WTC11 (cell line): ENCODE results near the gene GCNT4.

Experiments used
- FOXK1 ChIP-seq: sonication (generic); formaldehyde crosslinking; IDR thresholded peaks from 2 replicates; pipeline ENCODE4 v1.8.0; 2022; ENCODE audit warnings: mild to moderate bottlenecking, moderate library complexity, missing genetic modification reagents
- JUN ChIP-seq: sonication (generic); formaldehyde crosslinking; IDR thresholded peaks from 2 replicates; pipeline ENCODE4 v1.8.0; 2023; ENCODE audit warnings: mild to moderate bottlenecking, missing genetic modification reagents
- RELA ChIP-seq: sonication (generic); formaldehyde crosslinking; IDR thresholded peaks from 2 replicates; pipeline ENCODE4 v1.8.1; 2022; ENCODE audit warnings: missing genetic modification reagents, mild to moderate bottlenecking, borderline replicate concordance
- TF ChIP-seq, protein P1 (sequence below): fragments of 200-600 bp; IDR thresholded peaks from 2 replicates; pipeline ENCODE4 v1.8.0; 2022; ENCODE audit warnings: antibody characterized with exemption
- TF ChIP-seq, protein P2 (sequence below): sonication (generic); formaldehyde crosslinking; IDR thresholded peaks from 2 replicates; pipeline ENCODE4 v1.8.0; 2022; ENCODE audit warnings: missing genetic modification reagents
- TF ChIP-seq, protein P3 (sequence below): sonication (generic); formaldehyde crosslinking; IDR thresholded peaks from 2 replicates; pipeline ENCODE4 v1.8.1; 2022; ENCODE audit warnings: low read depth, missing genetic modification reagents, borderline replicate concordance
- TF ChIP-seq, protein P4 (sequence below): sonication (generic); formaldehyde crosslinking; IDR thresholded peaks from 2 replicates; pipeline ENCODE4 v1.8.1; 2023; ENCODE audit warnings: mild to moderate bottlenecking, missing genetic modification reagents, moderate library complexity

DNA sequence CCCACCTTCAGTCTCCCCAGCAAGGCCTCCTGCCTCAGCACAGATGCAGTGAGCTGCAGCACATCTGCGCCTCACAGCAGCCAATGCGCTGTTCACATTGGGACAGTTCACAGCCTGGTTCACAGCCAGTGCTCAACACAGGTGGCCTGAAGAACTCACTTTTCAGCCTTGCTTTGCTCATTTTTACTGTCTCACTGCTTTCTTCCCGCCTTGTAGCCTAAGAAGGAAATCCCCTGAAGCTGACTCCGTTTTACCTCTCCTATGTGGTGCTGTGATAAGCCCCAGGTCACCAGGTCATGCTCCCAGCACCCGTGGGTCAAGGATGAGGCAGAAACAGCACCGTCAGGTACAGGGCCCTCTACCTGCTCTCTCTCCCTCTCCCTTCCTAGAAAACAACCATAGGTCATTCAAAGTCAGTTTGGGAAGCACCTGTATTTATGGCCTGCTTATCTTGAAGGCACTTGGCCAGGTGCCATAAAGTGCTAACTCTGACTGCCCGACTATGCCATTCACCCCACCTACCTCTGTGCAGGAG is 1.1 kb downstream of the GCNT4 start:
- TF ChIP-seq, protein P1, sequence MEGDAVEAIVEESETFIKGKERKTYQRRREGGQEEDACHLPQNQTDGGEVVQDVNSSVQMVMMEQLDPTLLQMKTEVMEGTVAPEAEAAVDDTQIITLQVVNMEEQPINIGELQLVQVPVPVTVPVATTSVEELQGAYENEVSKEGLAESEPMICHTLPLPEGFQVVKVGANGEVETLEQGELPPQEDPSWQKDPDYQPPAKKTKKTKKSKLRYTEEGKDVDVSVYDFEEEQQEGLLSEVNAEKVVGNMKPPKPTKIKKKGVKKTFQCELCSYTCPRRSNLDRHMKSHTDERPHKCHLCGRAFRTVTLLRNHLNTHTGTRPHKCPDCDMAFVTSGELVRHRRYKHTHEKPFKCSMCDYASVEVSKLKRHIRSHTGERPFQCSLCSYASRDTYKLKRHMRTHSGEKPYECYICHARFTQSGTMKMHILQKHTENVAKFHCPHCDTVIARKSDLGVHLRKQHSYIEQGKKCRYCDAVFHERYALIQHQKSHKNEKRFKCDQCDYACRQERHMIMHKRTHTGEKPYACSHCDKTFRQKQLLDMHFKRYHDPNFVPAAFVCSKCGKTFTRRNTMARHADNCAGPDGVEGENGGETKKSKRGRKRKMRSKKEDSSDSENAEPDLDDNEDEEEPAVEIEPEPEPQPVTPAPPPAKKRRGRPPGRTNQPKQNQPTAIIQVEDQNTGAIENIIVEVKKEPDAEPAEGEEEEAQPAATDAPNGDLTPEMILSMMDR: no peak
- TF ChIP-seq FOXK1 (CRISPR knock-in tag) (no peak), JUN (CRISPR knock-in tag) (no peak), RELA (CRISPR knock-in tag) (no peak)
- TF ChIP-seq, protein P2, sequence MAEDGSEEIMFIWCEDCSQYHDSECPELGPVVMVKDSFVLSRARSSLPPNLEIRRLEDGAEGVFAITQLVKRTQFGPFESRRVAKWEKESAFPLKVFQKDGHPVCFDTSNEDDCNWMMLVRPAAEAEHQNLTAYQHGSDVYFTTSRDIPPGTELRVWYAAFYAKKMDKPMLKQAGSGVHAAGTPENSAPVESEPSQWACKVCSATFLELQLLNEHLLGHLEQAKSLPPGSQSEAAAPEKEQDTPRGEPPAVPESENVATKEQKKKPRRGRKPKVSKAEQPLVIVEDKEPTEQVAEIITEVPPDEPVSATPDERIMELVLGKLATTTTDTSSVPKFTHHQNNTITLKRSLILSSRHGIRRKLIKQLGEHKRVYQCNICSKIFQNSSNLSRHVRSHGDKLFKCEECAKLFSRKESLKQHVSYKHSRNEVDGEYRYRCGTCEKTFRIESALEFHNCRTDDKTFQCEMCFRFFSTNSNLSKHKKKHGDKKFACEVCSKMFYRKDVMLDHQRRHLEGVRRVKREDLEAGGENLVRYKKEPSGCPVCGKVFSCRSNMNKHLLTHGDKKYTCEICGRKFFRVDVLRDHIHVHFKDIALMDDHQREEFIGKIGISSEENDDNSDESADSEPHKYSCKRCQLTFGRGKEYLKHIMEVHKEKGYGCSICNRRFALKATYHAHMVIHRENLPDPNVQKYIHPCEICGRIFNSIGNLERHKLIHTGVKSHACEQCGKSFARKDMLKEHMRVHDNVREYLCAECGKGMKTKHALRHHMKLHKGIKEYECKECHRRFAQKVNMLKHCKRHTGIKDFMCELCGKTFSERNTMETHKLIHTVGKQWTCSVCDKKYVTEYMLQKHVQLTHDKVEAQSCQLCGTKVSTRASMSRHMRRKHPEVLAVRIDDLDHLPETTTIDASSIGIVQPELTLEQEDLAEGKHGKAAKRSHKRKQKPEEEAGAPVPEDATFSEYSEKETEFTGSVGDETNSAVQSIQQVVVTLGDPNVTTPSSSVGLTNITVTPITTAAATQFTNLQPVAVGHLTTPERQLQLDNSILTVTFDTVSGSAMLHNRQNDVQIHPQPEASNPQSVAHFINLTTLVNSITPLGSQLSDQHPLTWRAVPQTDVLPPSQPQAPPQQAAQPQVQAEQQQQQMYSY: no peak
- TF ChIP-seq, protein P3, sequence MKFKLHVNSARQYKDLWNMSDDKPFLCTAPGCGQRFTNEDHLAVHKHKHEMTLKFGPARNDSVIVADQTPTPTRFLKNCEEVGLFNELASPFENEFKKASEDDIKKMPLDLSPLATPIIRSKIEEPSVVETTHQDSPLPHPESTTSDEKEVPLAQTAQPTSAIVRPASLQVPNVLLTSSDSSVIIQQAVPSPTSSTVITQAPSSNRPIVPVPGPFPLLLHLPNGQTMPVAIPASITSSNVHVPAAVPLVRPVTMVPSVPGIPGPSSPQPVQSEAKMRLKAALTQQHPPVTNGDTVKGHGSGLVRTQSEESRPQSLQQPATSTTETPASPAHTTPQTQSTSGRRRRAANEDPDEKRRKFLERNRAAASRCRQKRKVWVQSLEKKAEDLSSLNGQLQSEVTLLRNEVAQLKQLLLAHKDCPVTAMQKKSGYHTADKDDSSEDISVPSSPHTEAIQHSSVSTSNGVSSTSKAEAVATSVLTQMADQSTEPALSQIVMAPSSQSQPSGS (CRISPR knock-in tag): no peak
- TF ChIP-seq, protein P4, sequence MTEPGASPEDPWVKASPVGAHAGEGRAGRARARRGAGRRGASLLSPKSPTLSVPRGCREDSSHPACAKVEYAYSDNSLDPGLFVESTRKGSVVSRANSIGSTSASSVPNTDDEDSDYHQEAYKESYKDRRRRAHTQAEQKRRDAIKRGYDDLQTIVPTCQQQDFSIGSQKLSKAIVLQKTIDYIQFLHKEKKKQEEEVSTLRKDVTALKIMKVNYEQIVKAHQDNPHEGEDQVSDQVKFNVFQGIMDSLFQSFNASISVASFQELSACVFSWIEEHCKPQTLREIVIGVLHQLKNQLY (CRISPR knock-in tag): no peak
